Bronchial epithelial cell (primary cell): ENCODE measurements around the gene PNPLA7. TPM values are rescaled to one million over a fixed set of nuclear protein-coding genes. Genes with fewer than 3 reads are reported as not detected.

Experiments
- DNase-seq: peaks from one replicate; pipeline ENCODE4 v3.0.0-alpha.2; 2010; ENCODE audit warnings: low read depth
- FAIRE-seq: peaks from 2 replicates; lab custom pipeline; 2011; peaks lifted over from hg19 to GRCh38; lab: Jason Lieb, UNC
- H3K27me3 ChIP-seq: 2 replicates; pipeline ENCODE4 v1.5.1; 2011; ENCODE audit warnings: low read length; ENCODE audit not compliant: control insufficient read depth, insufficient read depth
- H3K36me3 ChIP-seq: 2 replicates; pipeline ENCODE4 v1.5.1; 2011; ENCODE audit warnings: low read length; ENCODE audit not compliant: control insufficient read depth, insufficient read depth
- H3K4me3 ChIP-seq: 2 replicates; pipeline ENCODE4 v1.5.1; 2011; ENCODE audit warnings: mild to moderate bottlenecking, low read depth, low read length, control low read depth
- CTCF ChIP-seq: IDR thresholded peaks from 2 replicates; pipeline ENCODE4 v1.5.1; 2011; ENCODE audit warnings: mild to moderate bottlenecking, moderate library complexity, low read length, control low read depth, inconsistent platforms; ENCODE audit not compliant: insufficient read depth, severe bottlenecking
- total RNA-seq: library from RNA; depleted of rRNA; stranded (reverse); fragments of >200 nt; gene quantifications from 2 replicates; pipeline ENCODE4 v1.2.1, GENCODE V29; 2014

The PNPLA7 gene
- total RNA-seq, 1 donor from 2014 or later, result 0.26 TPM

GRCh38 chr9:137501457-137501856 lies 48.7 kb downstream of the PNPLA7 start:
- DNase-seq (no peak), FAIRE-seq (no peak)
- Histone ChIP-seq H3K4me3 (no peak overlapping the region), H3K27me3 (no peaks in the 10 kb centered on the region), H3K36me3 (no peaks in the 10 kb centered on the region)
- TF ChIP-seq CTCF, result no peak

- no peak overlapping the region for H3K4me3 ChIP-seq
- H3K36me3 ChIP-seq, result no peaks in the 10 kb centered on the region
- no peak for FAIRE-seq
- no peak for DNase-seq
- H3K27me3 ChIP-seq, result no peaks in the 10 kb centered on the region
- TF ChIP-seq CTCF, result no peak
These were observed 49.4 kb downstream of the PNPLA7 start for GRCh38 chr9:137500666-137501397.

GRCh38 chr9:137499858-137500661 lies 50.1 kb downstream of the PNPLA7 start:
- no peak for TF ChIP-seq CTCF
- FAIRE-seq (no peak), DNase-seq (no peak)
- H3K4me3 ChIP-seq, result no peak overlapping the region
- no peaks in the 10 kb centered on the region for H3K27me3 ChIP-seq
- no peaks in the 10 kb centered on the region for H3K36me3 ChIP-seq

GRCh38 chr9:137499416-137499815 lies 50.8 kb downstream of the PNPLA7 start:
- Histone ChIP-seq H3K36me3 (no peaks in the 10 kb centered on the region), H3K4me3 (no peak overlapping the region), H3K27me3 (no peaks in the 10 kb centered on the region)
- TF ChIP-seq CTCF, result no peak
- FAIRE-seq (no peak), DNase-seq (no peak)

- Histone ChIP-seq H3K36me3 (no peaks in the 10 kb centered on the region), H3K27me3 (no peaks in the 10 kb centered on the region), H3K4me3 (no peak overlapping the region)
- DNase-seq (no peak), FAIRE-seq (no peak)
- no peak for TF ChIP-seq CTCF
These were observed 51.5 kb downstream of the PNPLA7 start for GRCh38 chr9:137498720-137499150.
